IgD-negative memory B cell (primary cell): Measurements from ENCODE around the gene ZNF664. TPM values are rescaled to one million over a fixed set of nuclear protein-coding genes. Genes with fewer than 3 reads are reported as not detected.

ENCODE experiments used
- H3K27ac Mint-ChIP-seq, 3 donors: one replicate each; pipeline ENCODE4 v1.8.0; 2020 to 2022; ENCODE audit warnings: mild to moderate bottlenecking in 3 of 3, mixed read lengths in 3 of 3, moderate library complexity in 1 of 3
- H3K27me3 Mint-ChIP-seq: one replicate; pipeline ENCODE4 v1.8.0; 2021; ENCODE audit warnings: mixed read lengths
- H3K36me3 Mint-ChIP-seq: one replicate; pipeline ENCODE4 v1.8.0; 2020; ENCODE audit warnings: mild to moderate bottlenecking, mixed read lengths
- H3K4me1 Mint-ChIP-seq, 3 donors: one replicate each; pipeline ENCODE4 v1.8.0; 2020 to 2022; ENCODE audit warnings: mixed read lengths in 3 of 3, mild to moderate bottlenecking in 1 of 3
- H3K4me3 Mint-ChIP-seq, 4 donors: one replicate each; pipeline ENCODE4 v1.8.0; 2020 to 2022; ENCODE audit warnings: mild to moderate bottlenecking in 4 of 4, mixed read lengths in 4 of 4, moderate library complexity in 3 of 4
- H3K9me3 Mint-ChIP-seq, 3 donors: one replicate each; pipeline ENCODE4 v1.8.0; 2020 to 2021; ENCODE audit warnings: mixed read lengths in 3 of 3, mild to moderate bottlenecking in 1 of 3
- polyA plus RNA-seq: library from polyadenylated mRNA; unstranded; fragments of 300-500 nt; fragmentation: Illumina TruSeq; gene quantifications from one replicate; pipeline ENCODE4 v1.2.3, GENCODE V29; 2021

The ZNF664 gene
- polyA plus RNA-seq, 1 donor from 2014 or later: 10.3 TPM

- Mint-ChIP-seq H3K4me1 (peaks cover 6 to 16% (median 8%) of the 10 kb centered on the region in 3 donors), H3K27ac (no peak overlapping the region), H3K36me3 (peaks cover 10% of the 10 kb centered on the region), H3K27me3 (no peaks in the 10 kb centered on the region), H3K9me3 (no peaks in the 10 kb centered on the region), H3K4me3 (no peak overlapping the region)
Observed at GRCh38 chr12:124011435-124012115, 38.6 kb downstream of the ZNF664 start.

GRCh38 chr12:124013073-124013472, 40.1 kb downstream of the ZNF664 start:
- peaks cover 2 to 7% (median 4%) of the 10 kb centered on the region in 3 donors for H3K4me1 Mint-ChIP-seq
- H3K36me3 Mint-ChIP-seq: peaks cover 10% of the 10 kb centered on the region
- no peak overlapping the region for H3K27ac Mint-ChIP-seq
- H3K9me3 Mint-ChIP-seq: no peaks in the 10 kb centered on the region
- no peaks in the 10 kb centered on the region for H3K27me3 Mint-ChIP-seq
- no peak overlapping the region for H3K4me3 Mint-ChIP-seq

- H3K9me3 Mint-ChIP-seq: no peaks in the 10 kb centered on the region
- H3K36me3 Mint-ChIP-seq: peaks cover 8% of the 10 kb centered on the region
- no peak overlapping the region for H3K4me3 Mint-ChIP-seq
- no peaks in the 10 kb centered on the region for H3K27me3 Mint-ChIP-seq
- H3K4me1 Mint-ChIP-seq: peaks cover 0 to 4% (median 3%) of the 10 kb centered on the region in 3 donors
- H3K27ac Mint-ChIP-seq: no peak overlapping the region
Observed at GRCh38 chr12:124015494-124016461, 42.8 kb downstream of the ZNF664 start.

- peaks cover 8% of the 10 kb centered on the region for H3K36me3 Mint-ChIP-seq
- H3K27ac Mint-ChIP-seq: no peak overlapping the region
- H3K4me3 Mint-ChIP-seq: no peak overlapping the region
- no peaks in the 10 kb centered on the region for H3K27me3 Mint-ChIP-seq
- peaks cover 0 to 4% (median 3%) of the 10 kb centered on the region in 3 donors for H3K4me1 Mint-ChIP-seq
- H3K9me3 Mint-ChIP-seq: peaks cover 0 to under 1% (median 0%) of the 10 kb centered on the region in 3 donors
Observed at GRCh38 chr12:124017064-124017463, 44.0 kb downstream of the ZNF664 start.

- Mint-ChIP-seq H3K36me3 (peaks cover 6% of the 10 kb centered on the region), H3K4me1 (peaks cover 0 to 4% (median 3%) of the 10 kb centered on the region in 3 donors), H3K27ac (no peak overlapping the region), H3K4me3 (no peak overlapping the region), H3K27me3 (no peaks in the 10 kb centered on the region), H3K9me3 (peaks cover 0 to 3% (median 0%) of the 10 kb centered on the region in 3 donors)
Observed at GRCh38 chr12:124018539-124018938, 45.5 kb downstream of the ZNF664 start.

GRCh38 chr12:124019115-124019514, 46.1 kb downstream of the ZNF664 start:
- Mint-ChIP-seq H3K27ac (no peak overlapping the region), H3K36me3 (peaks cover 2% of the 10 kb centered on the region), H3K27me3 (no peaks in the 10 kb centered on the region), H3K9me3 (peaks cover 0 to 3% (median 0%) of the 10 kb centered on the region in 3 donors), H3K4me1 (peaks cover 0 to 4% (median 3%) of the 10 kb centered on the region in 3 donors), H3K4me3 (no peak overlapping the region)

- peaks cover 0 to 3% (median 0%) of the 10 kb centered on the region in 3 donors for H3K9me3 Mint-ChIP-seq
- no peak overlapping the region for H3K4me3 Mint-ChIP-seq
- no peaks in the 10 kb centered on the region for H3K27me3 Mint-ChIP-seq
- no peak overlapping the region for H3K27ac Mint-ChIP-seq
- peaks cover 0 to 4% (median 3%) of the 10 kb centered on the region in 3 donors for H3K4me1 Mint-ChIP-seq
- peaks cover 2% of the 10 kb centered on the region for H3K36me3 Mint-ChIP-seq
Observed at GRCh38 chr12:124020514-124020949, 47.5 kb downstream of the ZNF664 start.

- peaks cover 2% of the 10 kb centered on the region for H3K36me3 Mint-ChIP-seq
- H3K27ac Mint-ChIP-seq: no peak overlapping the region
- H3K4me1 Mint-ChIP-seq: peaks cover 0 to 4% (median 3%) of the 10 kb centered on the region in 3 donors
- H3K9me3 Mint-ChIP-seq: peaks cover 0 to 3% (median 0%) of the 10 kb centered on the region in 3 donors
- H3K27me3 Mint-ChIP-seq: no peaks in the 10 kb centered on the region
- H3K4me3 Mint-ChIP-seq: no peak overlapping the region
Observed at GRCh38 chr12:124021007-124021406, 48.0 kb downstream of the ZNF664 start.

- no peak overlapping the region for H3K4me3 Mint-ChIP-seq
- H3K27me3 Mint-ChIP-seq: no peaks in the 10 kb centered on the region
- H3K4me1 Mint-ChIP-seq: peaks cover 0 to 4% (median 3%) of the 10 kb centered on the region in 3 donors
- peaks cover 0 to 3% (median 0%) of the 10 kb centered on the region in 3 donors for H3K9me3 Mint-ChIP-seq
- H3K27ac Mint-ChIP-seq: no peak overlapping the region
- H3K36me3 Mint-ChIP-seq: peaks cover 2% of the 10 kb centered on the region
Observed at GRCh38 chr12:124022161-124022560, 49.1 kb downstream of the ZNF664 start.

- Mint-ChIP-seq H3K9me3 (peaks cover 0 to 3% (median 0%) of the 10 kb centered on the region in 3 donors), H3K4me3 (no peak overlapping the region), H3K4me1 (peaks cover 0 to 4% (median 0%) of the 10 kb centered on the region in 3 donors), H3K27ac (peak overlapping the region in 1 of 3 donors; percentile 44), H3K36me3 (peaks cover 5% of the 10 kb centered on the region), H3K27me3 (peaks cover 6% of the 10 kb centered on the region)
Observed at GRCh38 chr12:124024263-124024678, 51.3 kb downstream of the ZNF664 start.

GRCh38 chr12:124024776-124025175, 51.8 kb downstream of the ZNF664 start:
- H3K27me3 Mint-ChIP-seq: peaks cover 6% of the 10 kb centered on the region
- H3K4me1 Mint-ChIP-seq: peaks cover 0 to 4% (median 0%) of the 10 kb centered on the region in 3 donors
- peaks cover 5% of the 10 kb centered on the region for H3K36me3 Mint-ChIP-seq
- no peak overlapping the region for H3K4me3 Mint-ChIP-seq
- H3K27ac Mint-ChIP-seq: no peak overlapping the region
- peaks cover 0 to 3% (median 0%) of the 10 kb centered on the region in 3 donors for H3K9me3 Mint-ChIP-seq

GRCh38 chr12:124025661-124026060, 52.6 kb downstream of the ZNF664 start:
- Mint-ChIP-seq H3K4me1 (peaks cover 0 to 4% (median 0%) of the 10 kb centered on the region in 3 donors), H3K27me3 (peaks cover 6% of the 10 kb centered on the region), H3K9me3 (peaks cover 0 to 3% (median 0%) of the 10 kb centered on the region in 3 donors), H3K27ac (no peak overlapping the region), H3K36me3 (peaks cover 5% of the 10 kb centered on the region), H3K4me3 (no peak overlapping the region)

GRCh38 chr12:124026755-124027745, 54.0 kb downstream of the ZNF664 start:
- Mint-ChIP-seq H3K36me3 (peaks cover 5% of the 10 kb centered on the region), H3K4me1 (peaks cover 0 to 4% (median 0%) of the 10 kb centered on the region in 3 donors), H3K27ac (peak overlapping the region in 1 of 3 donors; percentile 1), H3K9me3 (peaks cover 0 to 3% (median 0%) of the 10 kb centered on the region in 3 donors), H3K27me3 (peaks cover 6% of the 10 kb centered on the region), H3K4me3 (no peak overlapping the region)
